Mammary epithelial cell (primary cell): ENCODE data around the gene AUTS2.

Experiments used
- EZH2 ChIP-seq: IDR thresholded peaks from 2 replicates; pipeline ENCODE4 v1.6.1; 2012; ENCODE audit warnings: low read length, inconsistent platforms, borderline replicate concordance
- TF ChIP-seq, protein P1 (sequence below), 2 donors: IDR thresholded peaks in 1 of 2; conservative IDR thresholded peaks in 1 of 2; 2 replicates each; pipeline ENCODE4 v1.5.1; 2011 to 2012; ENCODE audit warnings: inconsistent platforms in 2 of 2, low read length in 2 of 2, mild to moderate bottlenecking in 2 of 2, control low read depth in 1 of 2, low read depth in 1 of 2; ENCODE audit not compliant: insufficient read depth in 1 of 2; ENCODE audit errors: extremely low read depth in 1 of 2

DNA sequence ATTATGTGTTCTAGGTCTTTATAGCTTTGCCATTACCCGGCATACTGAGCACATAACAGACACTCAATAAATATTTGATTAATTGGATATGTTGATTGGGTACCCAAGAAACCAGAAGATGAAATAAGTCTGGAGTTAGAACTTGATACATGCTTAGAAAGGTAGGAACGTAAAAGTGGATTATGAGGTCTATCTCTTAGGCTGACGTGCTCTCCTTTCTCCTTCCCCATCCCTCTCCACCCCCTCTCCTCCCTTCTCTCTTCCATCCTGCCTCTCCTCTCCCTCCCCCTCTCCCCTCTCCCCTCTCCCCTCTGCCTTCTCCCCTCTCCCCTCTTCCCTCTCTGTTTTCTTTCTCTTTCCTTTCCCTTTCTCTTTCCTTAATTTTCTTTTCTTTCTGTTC, 34.0 kb downstream of the AUTS2 start:
- TF ChIP-seq, protein P1, sequence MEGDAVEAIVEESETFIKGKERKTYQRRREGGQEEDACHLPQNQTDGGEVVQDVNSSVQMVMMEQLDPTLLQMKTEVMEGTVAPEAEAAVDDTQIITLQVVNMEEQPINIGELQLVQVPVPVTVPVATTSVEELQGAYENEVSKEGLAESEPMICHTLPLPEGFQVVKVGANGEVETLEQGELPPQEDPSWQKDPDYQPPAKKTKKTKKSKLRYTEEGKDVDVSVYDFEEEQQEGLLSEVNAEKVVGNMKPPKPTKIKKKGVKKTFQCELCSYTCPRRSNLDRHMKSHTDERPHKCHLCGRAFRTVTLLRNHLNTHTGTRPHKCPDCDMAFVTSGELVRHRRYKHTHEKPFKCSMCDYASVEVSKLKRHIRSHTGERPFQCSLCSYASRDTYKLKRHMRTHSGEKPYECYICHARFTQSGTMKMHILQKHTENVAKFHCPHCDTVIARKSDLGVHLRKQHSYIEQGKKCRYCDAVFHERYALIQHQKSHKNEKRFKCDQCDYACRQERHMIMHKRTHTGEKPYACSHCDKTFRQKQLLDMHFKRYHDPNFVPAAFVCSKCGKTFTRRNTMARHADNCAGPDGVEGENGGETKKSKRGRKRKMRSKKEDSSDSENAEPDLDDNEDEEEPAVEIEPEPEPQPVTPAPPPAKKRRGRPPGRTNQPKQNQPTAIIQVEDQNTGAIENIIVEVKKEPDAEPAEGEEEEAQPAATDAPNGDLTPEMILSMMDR (conservative IDR thresholded peaks at IDR 0.05 in 1 of 2, IDR thresholded peaks at IDR 0.05 in 1 of 2; ENCODE audit: extremely low read depth in 1 of 2, insufficient read depth in 1 of 2, low read depth in 1 of 2, low read length in 2 of 2): no peak
- no peak for TF ChIP-seq EZH2
